ENCODE results near the gene VAX1.

Gene VAX1

GRCh38 chr10:117136391-117136975, 1.6 kb downstream of the VAX1 start:
- no peak for TF ChIP-seq CTCF (conservative IDR thresholded peaks at IDR 0.05)
- no peak overlapping the region for H3K27ac ChIP-seq

GRCh38 chr10:117135480-117136140, 2.5 kb downstream of the VAX1 start:
- H3K27ac ChIP-seq, result no peak overlapping the region
- no peak for TF ChIP-seq CTCF (conservative IDR thresholded peaks at IDR 0.05)

GRCh38 chr10:117135026-117135372, 3.1 kb downstream of the VAX1 start:
- H3K27ac ChIP-seq, result no peak overlapping the region
- no peak for TF ChIP-seq CTCF (conservative IDR thresholded peaks at IDR 0.05)

GRCh38 chr10:117134306-117135025, 3.6 kb downstream of the VAX1 start:
- H3K27ac ChIP-seq, result no peak overlapping the region
- TF ChIP-seq CTCF (conservative IDR thresholded peaks at IDR 0.05), result no peak

GRCh38 chr10:117134056-117134305, 4.1 kb downstream of the VAX1 start:
- no peak for TF ChIP-seq CTCF (conservative IDR thresholded peaks at IDR 0.05)
- H3K27ac ChIP-seq, result no peak overlapping the region

- TF ChIP-seq CTCF (conservative IDR thresholded peaks at IDR 0.05), result no peak
- H3K27ac ChIP-seq, result no peak overlapping the region
These were observed 4.6 kb downstream of the VAX1 start for GRCh38 chr10:117133273-117134055.

GRCh38 chr10:117132751-117133231, 5.3 kb downstream of the VAX1 start:
- no peak for TF ChIP-seq CTCF (conservative IDR thresholded peaks at IDR 0.05)
- H3K27ac ChIP-seq, result no peak overlapping the region

All from VCaP (cell line).